Activated CD8-positive, alpha-beta memory T cell treated with anti-CD3 and anti-CD28 coated beads, Interleukin-2, amount 50 U/mL, for 24 hours (primary cell): ENCODE data around the gene AP4S1.
A peak's percentile ranks its signal among the peaks of the same experiment; 100 is the strongest.
"Not testable (repeated sequence)": the region's sequence is repeated elsewhere in the genome, so short reads cannot be mapped to it uniquely, and the experiment has no call there.

ENCODE experiments used
- DNase-seq: peaks from one replicate; pipeline ENCODE4 v3.0.0-alpha.2; 2020; ENCODE audit errors: extremely low read depth

The AP4S1 gene

DNA sequence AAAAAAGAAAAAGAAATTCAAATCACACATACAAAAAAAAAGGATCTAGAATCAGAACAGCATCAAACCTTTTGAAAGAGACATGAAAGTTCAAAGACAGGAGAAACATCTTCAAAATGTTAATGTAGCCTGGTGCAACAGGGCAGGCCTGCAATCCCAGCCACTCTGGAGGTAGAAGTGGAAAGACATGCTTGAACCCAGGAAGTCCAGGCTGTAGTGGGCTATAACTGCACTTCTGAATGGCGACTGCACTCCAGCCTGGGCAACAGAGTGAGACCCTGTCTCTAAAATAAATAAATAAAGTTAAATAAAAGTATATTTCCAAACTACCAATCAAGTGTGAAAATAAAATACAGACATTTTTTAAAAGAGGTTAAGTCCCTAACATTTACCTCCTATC is 18.7 kb upstream of the AP4S1 start:
- no peak for DNase-seq

DNA sequence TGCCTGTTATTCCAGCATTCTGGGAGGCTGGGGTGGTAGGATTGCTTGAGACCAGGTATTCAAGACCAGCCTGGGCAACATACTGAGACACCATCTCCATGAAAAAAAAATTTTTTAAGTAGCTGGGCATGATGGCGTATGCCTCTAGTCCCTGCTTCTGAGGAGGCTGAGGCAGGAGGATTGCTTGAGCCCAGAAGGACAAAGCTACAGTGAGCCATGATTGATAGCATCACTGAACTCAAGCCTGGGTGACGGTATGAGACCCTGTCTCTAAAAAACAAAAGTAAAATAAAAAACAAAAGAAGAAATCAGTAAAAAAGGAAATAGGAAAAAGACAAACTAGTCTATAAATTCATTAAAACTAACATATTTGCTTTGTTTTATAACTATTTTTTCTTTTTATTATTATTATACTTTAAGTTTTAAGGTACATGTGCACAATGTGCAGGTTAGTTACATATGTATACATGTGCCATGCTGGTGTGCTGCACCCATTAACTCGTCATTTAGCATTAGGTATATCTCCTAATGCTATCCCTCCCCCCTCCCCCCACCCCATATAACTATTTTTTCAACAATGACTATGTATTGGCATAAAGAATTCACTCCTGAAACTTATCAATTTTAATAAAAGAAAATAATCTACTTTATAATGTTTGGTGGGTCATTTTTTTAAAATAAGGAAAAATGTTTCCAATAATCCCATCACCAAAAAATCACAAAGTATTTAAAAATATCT is 15.4 kb upstream of the AP4S1 start:
- no peak for DNase-seq

DNA sequence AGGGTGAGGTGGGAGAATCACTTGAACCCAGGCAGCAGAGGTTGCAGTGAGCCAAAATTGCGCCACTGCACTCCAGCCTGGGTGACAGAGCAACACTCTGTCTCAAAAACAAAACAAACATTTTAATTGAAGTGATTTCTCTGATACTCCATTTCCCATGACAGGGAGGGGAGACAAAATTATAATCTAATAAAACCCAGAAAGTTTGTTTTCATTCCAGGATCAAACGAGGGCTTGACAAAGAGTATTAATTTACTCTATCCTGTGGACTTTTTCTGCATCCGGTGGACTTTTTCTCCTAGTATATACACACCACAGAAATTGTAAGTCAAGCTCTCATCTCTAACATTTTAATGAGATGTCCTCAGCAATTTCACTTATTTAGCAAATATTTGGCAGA is 14.5 kb upstream of the AP4S1 start:
- DNase-seq, result no peak

DNA sequence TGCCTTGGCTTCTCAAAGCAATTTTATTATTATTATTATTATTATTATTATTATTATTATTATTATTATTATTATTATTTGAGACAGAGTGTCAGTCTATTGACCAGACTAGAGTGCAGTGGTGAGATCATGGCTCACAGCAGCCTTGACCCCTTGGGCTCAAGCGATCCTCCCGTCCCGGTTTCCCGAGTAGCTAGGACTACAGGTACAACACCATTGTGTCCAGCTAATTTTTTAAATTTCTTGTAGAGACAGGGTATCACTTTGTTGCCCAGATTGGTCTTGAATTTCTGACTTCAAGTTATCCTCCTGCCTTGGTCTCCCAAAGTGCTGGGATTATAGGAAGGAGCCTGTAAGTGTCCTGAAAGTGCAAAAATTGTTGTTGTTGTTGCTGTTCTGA is 11.6 kb upstream of the AP4S1 start:
- no peak for DNase-seq

DNA sequence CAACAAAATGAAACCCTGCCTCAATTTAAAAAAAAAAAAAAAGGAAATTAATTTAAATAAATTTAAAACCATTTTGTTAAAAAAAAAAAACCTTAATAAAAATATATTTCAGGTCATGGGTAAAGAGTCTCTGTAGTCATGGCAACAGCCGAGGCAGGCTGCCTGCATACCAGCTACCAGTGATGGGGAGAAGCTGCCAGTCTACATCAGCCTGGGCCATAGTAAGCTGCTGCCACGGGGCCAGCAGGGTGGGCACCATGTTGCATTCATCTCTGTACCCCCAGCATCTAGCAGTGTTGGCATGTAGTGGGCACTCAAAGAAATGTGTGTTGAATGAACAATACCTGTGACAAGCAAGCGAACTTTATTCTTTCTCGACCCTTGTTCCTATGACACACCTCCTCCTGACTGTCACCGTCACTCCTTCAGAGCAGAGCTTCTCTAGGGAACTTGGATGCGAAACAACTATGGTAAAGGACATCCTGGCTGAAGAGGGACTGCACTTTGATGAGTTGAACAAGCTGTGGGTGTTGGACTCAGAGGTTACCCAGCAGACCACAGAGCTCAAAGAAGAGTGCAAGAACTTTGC is 7.3 kb upstream of the AP4S1 start:
- DNase-seq, result no peak

DNA sequence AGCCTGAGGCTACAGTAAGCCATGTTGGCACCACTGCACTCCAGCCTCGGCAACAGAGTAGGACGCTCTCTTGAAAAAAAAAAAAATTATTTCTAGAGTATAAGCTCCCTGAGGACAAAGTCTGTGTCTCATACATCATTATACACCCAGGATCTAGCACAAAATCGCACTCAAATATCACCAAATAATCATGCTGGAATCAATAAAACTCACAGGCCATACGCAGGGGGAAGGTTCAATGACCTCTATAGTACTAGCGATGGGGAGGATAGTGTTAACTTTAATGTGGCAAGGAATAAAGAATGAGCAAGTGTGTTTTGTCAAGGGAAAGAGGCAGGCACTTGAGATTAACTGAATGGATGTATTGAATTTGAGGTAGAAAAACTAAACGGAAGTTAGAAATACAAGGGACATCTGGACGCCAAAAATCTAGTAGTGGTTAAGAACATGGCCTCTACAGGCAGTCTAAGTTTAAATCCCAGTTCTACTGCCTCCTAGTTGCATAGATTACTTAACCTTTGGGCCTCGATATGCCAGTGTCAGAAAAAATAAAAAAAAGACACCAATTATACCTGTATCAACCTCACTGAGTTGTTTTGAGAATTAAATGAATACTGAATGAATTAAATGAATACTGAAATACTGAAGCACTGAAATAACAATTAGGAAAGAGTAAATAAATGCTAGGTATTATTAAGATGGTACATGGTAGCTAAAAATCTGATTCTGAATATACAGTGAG is 4.4 kb upstream of the AP4S1 start:
- DNase-seq, result no peak

DNA sequence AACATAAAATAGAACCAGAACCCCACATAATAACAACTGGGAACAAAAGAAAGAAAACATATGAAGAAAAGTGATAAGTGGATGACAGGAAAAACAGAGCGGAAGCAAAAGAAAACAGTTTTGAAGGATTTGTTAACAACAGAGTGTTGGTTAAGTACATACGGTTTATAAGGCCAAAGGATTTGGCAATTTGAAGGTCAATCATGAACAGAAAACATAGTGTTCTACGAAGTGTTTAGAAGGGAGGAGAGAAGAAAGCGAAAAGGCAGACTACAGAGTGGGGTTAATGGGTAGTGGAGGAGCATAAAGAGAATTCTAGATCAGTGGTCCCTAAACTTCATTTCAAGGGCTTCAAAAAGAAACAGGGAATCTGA is 3.9 kb upstream of the AP4S1 start:
- DNase-seq, result no peak

DNA sequence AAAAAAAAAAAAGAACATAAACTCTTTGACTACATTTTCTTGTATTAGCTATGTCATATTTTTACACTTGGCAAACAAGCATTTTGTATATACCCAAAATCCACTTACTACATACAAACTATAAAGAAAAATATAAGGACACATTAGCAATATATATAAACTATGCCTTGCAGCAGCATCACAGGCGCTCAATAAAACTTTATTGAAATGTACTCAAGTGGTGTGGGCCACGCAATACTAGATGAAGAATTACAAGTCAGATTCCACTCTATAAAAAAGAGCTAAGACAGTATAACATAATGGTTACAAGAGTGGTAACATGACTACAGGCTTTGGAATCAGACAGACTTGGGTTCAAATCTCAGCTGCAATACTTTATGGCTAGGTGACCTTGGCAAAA is 3.1 kb upstream of the AP4S1 start:
- no peak for DNase-seq

DNA sequence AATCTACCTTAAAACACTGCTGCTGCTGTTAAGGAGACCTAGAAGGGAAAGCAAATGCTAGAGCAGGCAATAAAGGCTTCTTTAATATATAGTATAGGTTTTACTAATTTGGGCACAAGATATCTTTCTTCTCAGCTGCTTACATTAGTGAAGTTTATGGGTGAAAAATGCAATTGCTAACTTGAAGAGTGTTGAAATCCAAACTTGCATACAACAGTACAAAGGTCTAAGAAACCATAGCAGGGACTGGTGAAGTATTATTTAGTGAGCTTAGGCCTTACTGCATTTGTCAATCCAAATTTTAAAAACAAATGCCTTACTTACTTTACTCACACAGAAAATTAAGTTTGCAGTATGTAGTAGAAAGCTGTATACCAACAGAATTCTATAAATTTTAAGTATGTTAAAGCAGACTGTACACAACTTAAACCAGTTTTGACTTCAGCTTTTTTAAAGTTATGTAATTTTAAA is 1.4 kb upstream of the AP4S1 start:
- no peak for DNase-seq

DNA sequence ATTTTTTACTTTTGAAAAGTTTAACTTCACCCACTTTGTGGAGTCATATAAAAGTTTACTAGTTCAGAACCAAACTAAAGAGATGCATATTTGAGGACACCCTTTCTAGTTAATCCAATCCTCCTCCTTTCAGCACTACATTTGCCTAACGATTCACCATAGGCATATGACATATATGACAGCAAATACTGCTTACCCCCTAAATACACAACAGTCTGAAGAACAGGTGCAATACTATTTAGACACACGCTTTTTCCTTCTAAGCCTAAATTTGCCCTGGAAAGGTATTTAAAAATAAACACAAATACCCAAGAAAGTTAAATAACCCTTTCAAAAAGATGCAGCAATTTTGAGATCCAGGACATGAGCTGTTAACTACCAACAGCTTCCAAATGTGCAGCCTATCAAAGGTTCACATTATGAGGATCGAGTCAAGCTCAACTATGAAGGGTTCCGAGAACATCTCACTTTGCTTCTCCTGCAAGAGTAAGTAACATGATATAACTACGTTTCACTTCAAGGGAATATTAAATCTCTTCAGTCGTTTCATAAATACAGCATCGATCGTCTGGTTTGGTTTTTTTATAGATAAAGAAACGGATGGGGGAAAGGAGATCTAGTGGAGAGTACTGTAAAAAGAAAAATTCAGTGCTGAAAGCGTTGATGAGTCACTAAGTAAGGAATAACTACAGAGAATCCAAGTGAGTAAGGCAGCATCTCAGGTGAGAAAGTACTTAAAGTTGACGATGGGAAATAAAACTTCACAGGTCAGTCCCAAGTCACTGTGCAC is 677 bp upstream of the AP4S1 start:
- DNase-seq, result no peak

DNA sequence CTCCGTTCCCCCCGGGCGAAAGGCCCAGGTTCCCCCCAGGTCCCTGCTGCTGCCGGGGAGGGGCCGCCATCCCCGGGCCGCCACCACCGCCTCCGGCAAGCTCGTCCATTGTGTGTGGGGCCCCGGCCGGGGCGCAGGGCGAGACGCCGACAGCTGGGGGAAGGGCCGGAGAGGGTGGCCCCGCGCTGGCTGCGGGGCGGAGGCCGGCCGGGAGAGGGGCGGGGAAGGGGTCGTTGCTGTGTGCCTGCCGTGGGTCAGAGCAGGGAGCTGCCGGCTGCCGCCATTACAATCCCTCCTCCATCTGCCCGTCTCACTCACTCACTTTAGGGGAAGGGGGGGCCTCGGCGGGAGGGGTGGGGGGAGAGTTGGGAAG is 614 bp downstream of the AP4S1 start, which contains the start of gene STRN3:
Gene STRN3 (minus strand): TSS at position 303 of the 373 bp plus-strand sequence. CDS start 194 bp downstream, at position 109.
- peak; percentile 1 for DNase-seq

DNA sequence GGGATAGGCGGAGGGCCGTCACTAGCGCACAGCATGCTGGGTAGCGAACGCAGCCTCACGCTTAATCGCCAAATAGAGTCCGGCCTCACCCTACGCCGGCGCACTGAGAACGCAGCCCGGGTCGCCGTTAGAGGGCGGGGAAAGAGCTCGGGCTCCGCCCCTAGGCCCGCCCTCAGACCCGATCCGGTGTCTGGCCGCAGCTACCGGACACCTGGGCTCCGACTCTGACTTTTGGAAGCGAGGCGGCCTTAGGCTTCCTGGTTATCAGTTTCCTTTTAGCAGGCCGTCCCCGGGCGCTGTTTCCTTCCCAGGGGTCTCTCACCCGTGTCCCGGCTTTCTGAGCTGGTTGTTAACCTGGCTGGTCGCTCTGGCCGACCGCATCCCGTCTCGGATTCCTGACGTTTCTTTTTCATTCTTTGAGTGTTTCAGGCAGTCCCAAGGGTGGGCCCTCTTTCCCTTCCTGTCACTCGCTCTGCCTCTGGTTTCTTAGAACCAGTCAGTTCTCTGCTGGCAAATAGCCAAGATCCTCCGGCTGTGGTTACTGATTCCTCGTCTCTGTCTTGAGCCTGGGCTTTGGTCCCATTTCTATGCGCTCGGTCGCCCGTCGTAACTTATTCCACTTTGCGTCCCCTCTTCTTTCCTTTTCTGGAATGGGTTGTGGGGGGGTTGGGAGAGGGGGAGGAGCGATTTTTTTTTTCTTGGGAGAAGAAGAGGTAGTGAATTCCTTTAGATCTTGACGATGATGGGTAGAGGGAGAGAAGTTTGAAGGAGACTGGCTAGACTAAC is 1.2 kb downstream of the AP4S1 start:
- DNase-seq, result peak; percentile 75

DNA sequence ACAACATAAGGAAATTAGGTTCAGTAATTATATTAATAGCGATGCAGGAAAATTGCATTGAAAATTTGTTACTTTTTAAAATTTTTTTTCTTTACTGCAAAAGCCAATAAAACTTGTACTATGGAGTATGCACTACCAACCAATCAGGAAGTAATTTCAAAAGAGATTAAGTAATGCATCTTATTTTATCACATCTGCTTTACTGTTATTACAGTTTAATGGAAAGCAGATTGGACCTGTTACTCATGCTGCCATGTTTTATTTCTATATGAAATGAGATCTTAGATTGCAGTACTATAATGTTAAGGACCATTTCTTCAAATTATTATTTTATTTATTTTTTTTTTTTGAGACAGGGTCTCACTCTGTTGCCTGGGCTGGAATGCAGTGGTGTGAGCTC is 2.4 kb downstream of the AP4S1 start:
- no peak for DNase-seq

DNA sequence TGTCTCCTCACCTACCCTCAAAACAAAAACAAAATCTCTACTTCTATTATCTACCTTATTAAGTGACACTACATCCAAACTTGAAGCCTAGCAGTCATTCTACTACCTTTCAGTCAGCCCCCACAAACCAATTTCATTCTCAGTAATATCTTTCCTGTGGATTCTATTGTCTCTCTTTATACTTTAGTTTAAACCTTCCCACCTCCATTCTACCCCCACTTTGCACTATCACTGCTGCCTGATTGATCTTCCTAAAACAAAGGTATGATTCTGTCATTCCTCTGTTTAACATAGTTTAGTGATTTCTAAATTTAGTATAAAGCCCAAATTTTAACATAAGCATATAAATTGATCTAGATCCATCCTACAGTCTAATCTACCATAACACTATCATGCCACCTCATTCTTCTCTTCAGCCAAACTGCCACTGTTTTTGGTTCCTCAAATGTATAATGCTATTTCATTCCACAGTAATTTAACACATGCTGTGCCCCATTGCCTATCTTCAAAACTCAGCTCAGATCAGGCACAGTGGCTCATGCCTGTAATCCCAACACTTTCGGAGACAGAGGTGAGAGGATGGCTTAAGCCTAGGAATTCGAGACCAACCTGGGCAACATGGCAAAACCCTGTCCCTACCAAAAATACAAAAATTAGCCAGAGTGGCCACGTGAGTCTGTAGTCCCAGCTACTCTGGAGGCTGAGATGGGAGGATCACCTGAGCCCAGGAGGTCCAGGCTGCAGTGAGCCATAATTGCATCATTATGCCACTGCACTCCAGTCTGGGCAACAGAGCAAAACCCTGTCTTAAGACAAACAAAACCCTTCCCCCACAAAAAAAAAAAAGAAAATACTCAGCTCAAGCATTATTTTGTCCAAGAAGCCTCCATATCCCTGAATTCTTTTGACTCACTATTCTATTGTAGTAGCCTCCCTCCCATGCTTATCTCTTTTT is 3.8 kb downstream of the AP4S1 start:
- DNase-seq, result no peak

DNA sequence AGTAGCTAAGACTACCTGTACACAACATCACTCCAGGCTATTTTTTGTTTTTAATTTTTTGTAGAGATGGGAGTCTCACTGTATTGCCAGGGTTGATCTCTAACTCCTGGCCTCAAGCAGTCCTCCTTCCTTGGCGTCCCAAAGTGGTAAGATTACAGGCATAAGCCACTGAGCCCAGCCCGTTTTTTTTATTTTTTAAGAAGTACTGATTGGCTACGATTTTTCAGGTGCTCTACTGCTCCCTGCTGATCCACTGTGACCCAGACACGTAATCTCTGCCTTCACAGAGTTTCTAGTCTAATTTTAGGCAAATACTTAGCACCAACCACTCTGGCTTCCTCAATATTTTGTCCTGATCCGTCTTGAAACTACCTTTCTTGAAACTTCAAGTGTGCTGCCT is 5.0 kb downstream of the AP4S1 start:
- DNase-seq, result no peak

DNA sequence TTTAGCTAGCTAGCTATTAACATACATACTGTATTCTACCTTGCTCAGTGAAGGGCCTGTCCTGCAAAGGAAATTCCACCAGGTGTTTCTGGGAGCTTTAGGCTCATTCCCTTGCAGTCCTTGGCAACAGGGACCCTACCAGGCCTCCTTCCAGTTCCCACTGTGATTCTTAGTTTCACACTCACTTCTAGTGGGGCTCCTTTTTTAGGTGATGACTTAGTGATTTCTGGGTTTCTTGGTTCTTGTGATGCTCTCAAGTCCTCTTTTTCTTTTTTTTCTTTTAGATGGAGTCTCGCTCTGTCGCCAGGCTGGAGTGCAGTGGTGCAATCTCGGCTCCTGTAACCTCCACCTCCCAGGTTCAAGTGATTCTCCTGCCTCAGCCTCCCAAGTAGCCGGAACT is 11.1 kb downstream of the AP4S1 start:
- DNase-seq, result no peak

DNA sequence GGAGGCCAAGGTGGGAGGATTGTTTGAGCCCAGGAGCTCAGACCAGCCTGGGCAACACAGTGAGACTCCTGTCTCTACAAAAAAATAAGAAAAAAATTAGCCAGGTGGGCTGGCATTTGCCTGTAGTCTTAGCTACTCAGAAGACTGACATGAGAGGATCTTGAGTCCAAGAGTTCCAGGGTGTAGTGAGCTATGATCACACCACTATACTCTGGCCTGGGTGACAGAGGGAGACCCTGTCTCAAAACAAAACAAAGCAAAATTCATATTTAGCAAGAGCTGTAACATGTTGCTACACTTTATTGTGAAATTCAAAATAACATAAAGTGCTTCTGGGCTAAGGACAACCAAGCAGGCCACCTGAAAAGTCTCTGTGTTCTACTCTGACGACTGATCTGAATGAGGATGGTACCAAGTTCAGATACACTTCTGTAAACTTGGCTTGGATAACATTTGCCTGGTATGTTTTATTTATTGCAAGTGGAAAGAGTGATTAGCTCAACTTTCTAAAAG is 12.3 kb downstream of the AP4S1 start:
- DNase-seq, result no peak

DNA sequence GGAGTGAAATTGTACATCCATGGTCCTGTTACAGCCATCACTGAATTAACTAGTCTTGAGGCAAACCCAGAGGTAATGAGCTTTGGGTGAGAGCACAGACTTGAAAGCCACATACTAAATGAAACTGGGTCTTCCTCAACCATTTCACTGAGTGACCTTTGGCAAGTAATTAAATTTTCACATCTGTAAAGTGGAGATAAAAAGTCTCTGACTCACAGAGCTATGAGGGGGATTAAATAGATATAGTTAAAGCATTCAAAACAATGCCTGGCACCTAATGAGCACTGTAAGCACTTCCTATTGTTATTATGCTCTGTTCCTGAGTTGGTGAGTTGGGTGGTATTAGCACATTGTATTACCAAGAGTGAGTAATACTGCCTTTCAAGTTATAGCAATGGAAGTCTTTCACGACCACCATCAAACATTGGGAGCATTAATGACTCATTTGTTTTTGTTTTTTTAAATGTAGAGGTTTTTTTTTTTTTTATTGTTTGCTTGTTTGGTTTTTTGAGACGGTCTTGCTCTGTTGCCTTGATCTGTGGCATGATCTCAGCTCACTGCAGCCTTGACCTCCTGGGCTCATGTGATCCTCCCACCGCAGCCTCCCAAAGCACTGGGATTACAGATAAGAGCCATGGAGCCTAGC is 13.2 kb downstream of the AP4S1 start:
- DNase-seq, result no peak

DNA sequence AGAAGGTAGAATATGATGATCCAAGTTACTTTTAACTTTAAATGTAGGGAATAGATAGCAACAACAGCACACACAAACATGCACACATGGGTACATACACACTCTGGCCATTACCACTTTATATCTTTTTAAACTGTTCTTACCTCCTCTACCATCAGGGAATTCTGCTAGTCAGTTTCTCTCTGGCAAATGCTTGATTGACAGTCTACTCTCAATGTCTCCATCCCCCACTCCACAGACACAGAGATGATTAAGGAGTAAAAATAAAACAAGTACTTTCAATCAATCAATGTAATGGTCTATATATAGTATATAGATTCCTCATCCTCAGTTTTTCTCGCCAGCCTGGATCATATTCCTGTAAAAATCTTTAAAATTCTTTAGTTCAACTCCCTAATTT is 16.9 kb downstream of the AP4S1 start:
- no peak for DNase-seq

DNA sequence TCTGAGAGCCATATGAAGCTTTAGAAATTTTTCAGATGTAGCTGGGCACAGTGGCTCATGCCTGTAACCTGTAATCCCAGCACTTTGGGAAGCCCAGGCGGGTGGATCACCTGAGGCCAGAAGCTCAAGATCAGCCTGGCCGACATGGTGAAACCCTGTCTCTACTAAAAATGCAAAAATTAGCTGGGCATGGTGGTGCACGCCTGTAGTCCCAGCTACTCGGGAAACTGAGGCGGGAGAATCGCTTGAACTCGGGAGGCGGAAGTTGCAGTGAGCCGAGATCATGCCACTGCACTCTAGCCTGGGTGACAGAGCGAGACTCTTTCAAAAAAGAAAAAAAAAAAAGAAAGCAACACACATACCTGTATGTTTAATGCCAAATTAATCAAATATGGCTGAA is 17.4 kb downstream of the AP4S1 start:
- DNase-seq, result not testable (repeated sequence)
